GM21786 (cell line): ENCODE measurements around the gene EVX2.

Source experiments
- ATAC-seq: cut with Tn5 transposase; IDR thresholded peaks from one replicate; pipeline ENCODE4 v1.9.1; 2021; ENCODE audit not compliant: unreplicated experiment

EVX2 gene

DNA sequence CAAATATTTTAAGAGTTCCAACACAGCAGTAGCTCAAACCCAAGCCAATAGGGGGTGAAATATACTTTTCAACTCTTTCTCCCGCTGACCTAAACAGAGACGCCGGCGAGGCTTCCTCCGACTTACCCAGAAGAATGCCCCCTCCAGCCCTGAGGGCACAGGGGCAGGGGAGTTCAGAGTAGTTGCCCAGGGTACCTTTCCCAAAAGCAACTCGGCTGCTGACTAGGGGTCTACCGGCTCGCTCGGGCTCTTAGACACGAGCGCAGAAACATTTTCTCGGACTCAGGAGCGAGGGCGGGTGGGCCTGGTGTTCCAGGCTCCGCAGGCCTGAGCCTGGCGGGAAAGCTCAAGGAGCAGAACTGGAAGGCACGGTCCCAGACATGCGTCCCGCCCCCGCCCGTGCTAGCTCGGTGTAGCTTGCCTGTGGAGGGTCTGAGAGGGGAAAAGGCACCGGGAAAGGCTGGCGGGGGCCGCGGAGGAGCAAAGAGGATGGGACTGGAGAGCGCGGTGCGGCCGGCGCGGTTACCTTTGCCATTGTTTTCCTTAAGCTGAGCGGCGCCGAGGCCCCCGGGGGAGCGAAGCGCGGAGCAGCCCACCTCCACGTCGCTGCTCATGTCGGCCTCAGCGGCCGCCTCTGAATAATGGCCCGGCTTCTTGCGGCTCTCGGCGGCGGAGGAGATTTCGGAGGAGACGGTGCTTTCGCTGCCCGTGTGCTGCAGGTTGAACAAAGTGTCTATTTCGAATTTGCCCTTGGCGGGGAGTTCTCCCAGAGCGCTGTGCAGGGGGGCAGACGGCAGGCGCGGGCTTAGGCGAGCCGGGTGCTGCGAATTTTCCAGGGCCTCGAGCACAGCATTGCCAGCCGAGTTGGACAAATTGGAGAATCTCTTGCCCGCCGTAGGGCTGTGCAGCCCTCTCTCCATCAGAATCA, 674 bp downstream of the EVX2 start:
- no peak for ATAC-seq

DNA sequence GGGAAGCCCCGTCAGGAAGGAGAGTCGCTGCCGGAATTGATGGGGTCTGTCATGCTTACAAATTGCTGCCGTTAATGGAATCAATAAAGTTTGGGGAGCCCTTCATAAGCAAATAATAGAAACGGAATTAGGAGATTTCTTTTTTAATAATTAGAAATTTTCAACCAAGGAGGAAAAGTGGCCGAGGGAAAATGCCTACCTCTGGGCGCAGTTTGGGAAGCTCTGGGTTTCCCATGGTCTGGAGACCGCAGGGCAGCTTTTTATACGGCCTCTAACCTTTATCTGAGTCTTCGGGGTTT, 1.3 kb downstream of the EVX2 start:
- no peak for ATAC-seq

DNA sequence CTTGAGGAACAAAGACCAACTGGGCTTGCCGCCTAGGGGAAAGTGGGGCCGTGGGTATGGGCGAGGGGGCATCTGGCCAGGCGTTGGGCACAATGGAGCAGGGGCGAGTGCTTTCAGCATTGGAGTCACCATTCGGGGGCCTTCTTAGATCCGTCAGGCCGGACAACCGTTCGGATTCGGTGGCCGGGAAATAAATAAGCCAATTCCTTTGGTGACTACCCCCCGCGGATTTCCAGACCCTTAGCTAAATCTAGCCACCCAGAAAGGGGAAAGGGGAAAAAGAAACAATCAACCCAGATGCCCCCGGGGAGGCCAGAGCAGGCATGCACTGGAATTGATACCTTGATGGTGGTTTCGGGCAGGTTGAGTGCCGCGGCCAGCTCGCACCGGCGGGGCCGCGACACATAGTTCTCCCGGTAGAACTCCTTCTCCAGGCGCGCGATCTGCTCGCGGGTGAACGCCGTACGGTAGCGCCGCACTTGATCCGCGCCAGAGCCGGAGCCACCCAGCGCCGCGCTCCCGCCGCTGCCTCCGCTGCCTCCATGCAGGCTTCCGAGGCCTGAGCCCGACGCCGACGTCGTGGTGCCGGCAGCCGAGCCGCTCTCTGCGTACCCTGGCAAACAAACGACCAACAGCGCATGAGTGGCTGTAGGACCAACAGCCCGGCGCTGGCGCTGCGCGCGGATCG, 1.8 kb downstream of the EVX2 start:
- no peak for ATAC-seq

GRCh38 chr2:176081376-176081836, 2.4 kb downstream of the EVX2 start:
- no peak for ATAC-seq

- no peak for ATAC-seq
Measured at GRCh38 chr2:176080540-176081375, 3.0 kb downstream of the EVX2 start.

DNA sequence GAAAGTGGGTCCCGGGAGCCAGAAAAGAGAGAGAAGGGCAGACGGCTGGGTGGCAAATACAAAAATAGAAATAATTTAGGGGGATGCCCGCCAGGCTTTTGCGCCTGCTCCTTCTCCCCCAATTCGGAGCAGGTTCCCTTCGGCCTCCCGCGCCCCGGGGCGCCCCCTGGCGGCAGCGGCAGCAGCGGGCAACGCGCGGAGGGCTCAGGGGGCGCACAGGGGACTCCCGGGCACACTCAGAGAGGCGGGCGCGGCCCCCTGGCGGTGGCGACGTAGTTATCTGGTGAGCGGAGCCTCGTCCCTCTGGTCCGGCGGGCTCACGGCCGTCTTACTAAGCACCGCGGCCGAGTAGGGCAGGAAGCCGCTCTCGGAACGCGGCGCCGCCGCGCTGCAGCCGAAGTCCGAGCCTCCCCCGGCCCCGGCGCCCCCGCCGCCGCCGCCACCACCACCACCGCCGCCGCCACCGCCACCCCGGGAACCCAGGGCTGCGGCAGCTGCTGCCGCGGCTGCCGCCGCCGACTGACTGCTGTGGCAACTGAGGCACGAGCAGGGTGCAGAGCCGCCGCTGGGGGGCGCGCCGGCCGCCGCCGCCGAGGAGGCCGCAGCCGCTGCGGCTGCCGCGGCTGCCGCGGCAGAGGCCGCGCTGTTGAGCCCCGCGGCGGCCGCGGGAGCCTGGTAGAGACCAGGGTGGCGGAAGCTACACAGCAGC, 3.8 kb downstream of the EVX2 start:
- no peak for ATAC-seq

GRCh38 chr2:176079285-176079830, 4.4 kb downstream of the EVX2 start:
- ATAC-seq, result no peak

- no peak for ATAC-seq
Measured at GRCh38 chr2:176078541-176079284, 5.0 kb downstream of the EVX2 start.

DNA sequence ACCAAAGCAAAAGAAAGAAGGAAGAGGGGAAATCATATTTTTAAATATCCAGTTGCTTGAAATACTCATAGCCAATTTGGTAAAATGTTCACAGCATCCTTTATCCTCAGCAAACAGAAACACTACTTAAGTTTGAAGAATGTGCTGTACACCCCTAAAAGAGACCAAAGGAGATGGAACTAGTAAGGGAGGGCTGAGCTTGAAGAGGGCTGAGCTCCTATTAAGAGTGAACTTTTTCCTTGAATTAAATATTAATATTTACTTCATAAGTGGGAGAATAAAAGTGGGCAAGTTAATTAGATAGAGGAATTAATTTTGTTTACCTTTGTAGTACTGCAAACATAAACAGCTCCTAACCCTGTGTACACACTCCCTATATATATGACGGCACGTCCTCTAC, 7.0 kb downstream of the EVX2 start:
- no peak for ATAC-seq

DNA sequence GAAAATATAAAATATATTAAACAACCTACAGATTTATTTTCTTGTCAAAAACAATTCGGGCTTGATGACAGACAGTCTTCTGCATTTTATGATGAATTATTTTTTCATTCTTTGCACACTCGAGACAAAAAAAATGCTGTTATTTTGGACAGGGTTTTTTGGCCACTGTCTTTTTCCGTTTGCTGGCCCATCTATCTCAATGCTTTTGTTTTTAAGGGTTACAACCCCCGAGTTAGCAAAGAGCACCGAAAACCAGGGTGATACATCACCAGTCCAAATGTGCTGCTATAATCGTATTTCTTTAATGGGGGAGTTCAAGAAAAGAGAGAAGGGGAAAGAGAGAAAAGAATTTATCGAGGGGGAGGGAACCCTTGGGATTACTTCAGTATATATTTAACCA, 7.7 kb downstream of the EVX2 start:
- no peak for ATAC-seq

- no peak for ATAC-seq
Measured at GRCh38 chr2:176075481-176075880, 8.3 kb downstream of the EVX2 start.

DNA sequence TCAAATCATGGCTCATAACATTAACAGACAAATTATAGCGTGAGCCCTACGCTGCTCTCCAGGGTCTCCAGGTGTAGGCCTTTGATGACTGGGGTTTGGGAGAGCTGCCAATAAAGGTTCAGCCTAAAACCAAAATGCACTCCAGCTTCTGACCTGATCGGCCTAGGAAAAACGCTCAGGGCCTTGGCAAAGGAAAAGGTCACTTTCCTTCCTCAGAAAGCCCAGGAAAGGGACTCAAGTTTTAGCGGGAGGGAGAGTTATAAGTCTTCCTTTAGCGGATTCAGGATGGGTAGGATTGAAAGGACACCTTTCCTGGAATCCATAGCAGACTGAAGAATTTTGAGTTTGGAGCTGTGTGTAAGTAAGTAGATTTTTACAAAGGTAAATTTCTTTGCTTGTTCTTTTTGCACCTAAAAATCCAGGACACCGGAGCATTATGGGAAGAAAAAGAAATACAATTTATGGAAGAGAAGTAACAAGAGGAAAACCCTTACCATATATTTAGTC, 8.8 kb downstream of the EVX2 start:
- no peak for ATAC-seq

DNA sequence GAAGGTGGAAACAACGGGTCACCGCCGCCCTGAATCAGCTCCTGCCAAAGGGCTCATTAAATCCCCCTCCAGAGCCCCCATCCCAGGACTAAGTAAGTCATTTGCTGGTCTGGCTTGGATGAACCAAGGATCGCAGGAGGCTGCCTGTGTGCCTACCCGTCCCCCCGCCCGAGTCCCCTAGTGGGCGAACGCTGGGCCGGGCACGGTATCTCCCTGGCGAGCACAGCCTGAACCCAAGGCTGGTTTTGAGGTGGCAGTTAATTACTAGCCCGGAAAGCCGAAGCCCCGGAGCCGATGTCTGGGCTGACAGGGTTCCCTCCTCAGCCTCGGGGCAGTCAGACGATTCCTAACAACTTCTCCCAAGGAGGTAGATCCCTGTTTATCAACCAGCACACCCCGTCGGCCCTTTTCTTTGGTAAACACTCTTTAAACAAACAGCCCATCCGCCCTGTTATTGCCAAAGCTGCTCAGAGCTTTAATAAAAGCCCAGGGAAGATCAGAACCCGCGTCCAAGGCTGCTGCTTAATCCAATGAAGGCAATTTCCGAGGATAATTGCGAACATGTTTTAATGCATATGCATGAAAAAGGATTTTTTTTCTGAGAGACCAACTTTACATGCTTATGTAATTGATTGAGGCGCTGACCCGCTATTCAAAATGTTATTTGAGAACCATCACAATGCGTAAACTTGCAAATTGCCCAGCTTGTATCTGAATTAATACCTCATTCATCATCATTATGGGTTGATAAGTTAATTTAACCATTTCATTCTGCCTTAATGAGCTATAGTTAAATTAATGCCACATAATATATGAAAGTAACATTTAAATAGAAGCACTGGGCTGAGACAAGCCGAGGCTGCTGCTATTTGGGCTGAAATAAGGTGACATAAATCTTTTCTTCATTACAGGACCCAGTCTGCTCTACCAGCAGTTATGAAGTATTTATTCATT, 10.5 kb downstream of the EVX2 start:
- no peak for ATAC-seq

- no peak for ATAC-seq
Measured at GRCh38 chr2:176072292-176072669, 11.5 kb downstream of the EVX2 start.

GRCh38 chr2:176071330-176072291, 12.2 kb downstream of the EVX2 start:
- no peak for ATAC-seq

GRCh38 chr2:176068419-176068832, 15.3 kb downstream of the EVX2 start:
- ATAC-seq, result no peak

DNA sequence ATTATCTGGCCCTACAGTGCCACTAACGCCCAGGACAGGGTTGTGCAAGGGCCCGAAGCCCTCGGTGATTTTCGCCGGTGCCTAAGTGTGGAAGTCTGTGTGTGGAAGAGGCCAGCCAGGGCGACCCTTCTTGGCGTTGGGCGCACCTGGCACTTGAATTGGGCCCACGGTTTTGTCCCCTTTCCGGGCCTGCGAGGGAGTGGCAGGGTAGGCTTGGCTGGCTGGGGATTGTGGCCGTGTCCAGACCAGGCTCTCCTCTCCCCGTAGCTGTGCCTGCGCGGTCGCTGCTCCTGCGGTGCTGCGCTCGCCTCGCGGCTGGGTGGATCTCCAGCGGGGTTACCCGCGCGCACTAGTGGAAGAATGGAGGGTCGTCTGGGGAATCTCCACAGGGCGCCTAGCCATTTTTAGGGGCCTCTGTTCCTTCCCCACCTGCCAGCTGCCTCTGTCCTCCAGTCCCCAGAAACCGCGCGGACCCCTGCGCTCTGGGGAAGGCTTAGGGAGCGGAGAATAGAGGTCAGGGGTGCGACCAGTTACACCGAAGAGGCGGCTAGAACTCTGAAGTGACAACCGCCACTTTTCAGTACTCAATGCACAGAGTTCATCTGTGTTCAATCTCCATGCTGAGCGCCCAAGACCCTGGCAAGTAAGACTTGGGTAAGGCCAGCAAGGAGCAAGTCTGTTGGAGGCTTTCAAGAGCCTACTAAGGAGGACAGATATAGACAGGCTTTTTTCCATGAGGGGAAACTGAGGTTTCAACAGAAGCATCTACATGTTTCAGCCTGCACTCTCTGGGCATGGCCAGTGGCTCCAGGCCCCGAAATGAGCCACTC, 16.0 kb downstream of the EVX2 start:
- ATAC-seq, result no peak
